Measurements from ENCODE around the gene UBAP2L.

Gene UBAP2L

DNA sequence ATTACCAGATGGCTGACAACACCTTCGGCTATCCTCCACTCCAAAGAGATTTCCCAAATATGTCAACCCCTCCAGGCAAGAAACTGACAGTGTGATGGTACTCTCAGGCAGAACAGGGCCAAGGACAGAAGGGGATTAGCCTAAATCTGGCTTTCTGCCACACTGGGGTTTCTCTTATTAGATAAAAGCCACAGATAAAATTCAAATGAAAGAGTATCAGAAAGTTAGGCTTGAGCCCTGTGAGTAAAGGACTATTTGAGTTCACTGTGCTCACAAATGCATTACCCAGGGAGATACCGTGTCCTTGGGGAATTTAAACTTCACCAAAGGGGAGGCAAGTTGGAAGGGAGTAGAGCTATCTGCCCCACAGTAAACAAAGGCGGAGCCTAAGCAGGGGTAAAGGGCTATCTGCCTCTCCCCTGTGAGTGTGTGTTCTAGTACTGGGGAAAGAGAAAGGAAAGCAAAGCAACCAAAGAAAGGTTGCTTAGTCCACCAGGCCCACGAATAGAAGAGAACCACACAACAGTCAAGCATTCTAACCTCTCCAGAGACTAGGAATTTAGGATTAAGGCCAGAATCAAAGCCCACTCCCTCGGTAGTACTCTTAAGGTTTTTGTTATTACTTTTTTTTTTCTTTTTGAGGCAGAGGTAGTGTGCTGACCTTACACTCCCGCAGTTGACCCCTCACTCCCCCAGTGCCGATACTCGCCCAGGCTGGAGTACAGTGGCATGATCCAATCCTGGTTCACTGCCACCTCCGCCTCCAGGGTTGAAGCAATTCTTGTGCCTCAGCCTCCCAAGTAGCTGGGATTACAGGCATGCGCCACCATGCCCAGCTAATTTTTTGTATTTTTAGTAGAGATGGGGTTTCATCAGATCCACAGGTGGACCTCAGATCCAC lies 41.6 kb upstream of the UBAP2L start:
- Histone ChIP-seq H3K27me3 (no peaks in the 10 kb centered on the region), H3K9me3 (no peaks in the 10 kb centered on the region), H3K36me3 (peaks cover 20% of the 10 kb centered on the region), H3K4me3 (ENCODE audit: low read depth, low read length) (no peak overlapping the region), H3K4me1 (peaks cover 20% of the 10 kb centered on the region)
- TF ChIP-seq, protein P1, sequence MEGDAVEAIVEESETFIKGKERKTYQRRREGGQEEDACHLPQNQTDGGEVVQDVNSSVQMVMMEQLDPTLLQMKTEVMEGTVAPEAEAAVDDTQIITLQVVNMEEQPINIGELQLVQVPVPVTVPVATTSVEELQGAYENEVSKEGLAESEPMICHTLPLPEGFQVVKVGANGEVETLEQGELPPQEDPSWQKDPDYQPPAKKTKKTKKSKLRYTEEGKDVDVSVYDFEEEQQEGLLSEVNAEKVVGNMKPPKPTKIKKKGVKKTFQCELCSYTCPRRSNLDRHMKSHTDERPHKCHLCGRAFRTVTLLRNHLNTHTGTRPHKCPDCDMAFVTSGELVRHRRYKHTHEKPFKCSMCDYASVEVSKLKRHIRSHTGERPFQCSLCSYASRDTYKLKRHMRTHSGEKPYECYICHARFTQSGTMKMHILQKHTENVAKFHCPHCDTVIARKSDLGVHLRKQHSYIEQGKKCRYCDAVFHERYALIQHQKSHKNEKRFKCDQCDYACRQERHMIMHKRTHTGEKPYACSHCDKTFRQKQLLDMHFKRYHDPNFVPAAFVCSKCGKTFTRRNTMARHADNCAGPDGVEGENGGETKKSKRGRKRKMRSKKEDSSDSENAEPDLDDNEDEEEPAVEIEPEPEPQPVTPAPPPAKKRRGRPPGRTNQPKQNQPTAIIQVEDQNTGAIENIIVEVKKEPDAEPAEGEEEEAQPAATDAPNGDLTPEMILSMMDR (IDR thresholded peaks at IDR 0.05; ENCODE audit: low read depth, low read length): no peak
- peak; percentile 21 for DNase-seq

DNA sequence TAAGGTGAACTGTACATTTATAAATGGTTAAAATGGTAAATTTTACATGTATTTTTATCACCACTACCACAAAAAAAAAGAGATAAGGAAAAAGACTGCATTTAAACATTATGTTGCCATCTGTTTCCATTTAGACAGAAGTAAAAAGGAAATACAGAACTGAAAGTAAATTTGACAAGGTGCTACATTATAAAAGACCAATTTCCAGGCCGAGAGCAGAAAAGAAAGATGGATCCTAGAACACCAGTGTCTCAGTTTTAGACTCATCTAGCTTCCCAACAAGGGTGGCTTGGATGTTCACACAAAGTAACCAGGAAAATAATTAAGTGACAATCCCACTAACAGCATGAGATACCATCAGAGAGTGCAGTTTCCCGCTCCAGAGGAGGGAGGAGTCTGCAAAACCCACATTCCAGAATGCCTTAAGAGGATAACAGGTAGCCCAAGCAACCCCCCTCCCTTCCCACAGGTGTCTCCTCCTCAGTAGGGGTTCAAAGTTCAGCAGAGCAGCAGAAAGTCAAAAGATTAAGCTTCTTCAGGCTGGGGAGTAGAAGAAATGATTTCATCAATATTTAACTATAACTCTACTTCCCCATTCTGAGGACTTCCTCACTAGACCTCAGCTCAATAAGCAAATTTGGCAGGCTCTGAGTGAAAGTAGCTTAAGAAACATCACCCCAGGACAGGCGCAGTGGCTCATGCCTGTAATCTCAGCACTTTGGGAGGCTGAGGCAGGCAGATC lies 40.6 kb upstream of the UBAP2L start:
- H3K4me3 ChIP-seq (ENCODE audit: low read depth, low read length): no peak overlapping the region
- no peak for DNase-seq
- peaks cover 20% of the 10 kb centered on the region for H3K4me1 ChIP-seq
- no peaks in the 10 kb centered on the region for H3K27me3 ChIP-seq
- TF ChIP-seq, protein P1 (IDR thresholded peaks at IDR 0.05; ENCODE audit: low read depth, low read length): no peak
- peaks cover 15% of the 10 kb centered on the region for H3K36me3 ChIP-seq
- no peaks in the 10 kb centered on the region for H3K9me3 ChIP-seq

DNA sequence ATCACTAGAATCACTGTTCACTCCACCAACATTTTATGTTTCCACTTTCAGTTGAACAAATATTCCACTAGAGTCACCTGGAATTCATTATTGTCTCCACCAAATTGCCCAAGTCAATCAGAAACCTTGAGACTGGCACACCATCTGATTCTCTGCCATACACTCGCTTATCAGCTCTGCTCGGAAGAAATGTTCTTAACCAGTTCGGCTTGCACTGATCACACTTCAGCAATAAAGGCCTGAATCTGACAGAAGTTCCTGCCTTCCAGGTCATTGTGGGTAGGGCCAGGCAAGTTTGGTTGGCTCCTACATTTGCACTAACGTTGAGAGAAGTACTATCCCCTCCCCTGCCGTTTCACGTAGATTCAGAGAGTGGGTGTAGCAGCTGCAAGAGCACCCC lies 38.8 kb upstream of the UBAP2L start:
- peak overlapping the region; percentile 94 for H3K4me3 ChIP-seq (ENCODE audit: low read depth, low read length)
- H3K27me3 ChIP-seq: no peaks in the 10 kb centered on the region
- peaks cover 20% of the 10 kb centered on the region for H3K4me1 ChIP-seq
- TF ChIP-seq, protein P1 (IDR thresholded peaks at IDR 0.05; ENCODE audit: low read depth, low read length): no peak
- no peaks in the 10 kb centered on the region for H3K9me3 ChIP-seq
- DNase-seq: no peak
- peaks cover 6% of the 10 kb centered on the region for H3K36me3 ChIP-seq

DNA sequence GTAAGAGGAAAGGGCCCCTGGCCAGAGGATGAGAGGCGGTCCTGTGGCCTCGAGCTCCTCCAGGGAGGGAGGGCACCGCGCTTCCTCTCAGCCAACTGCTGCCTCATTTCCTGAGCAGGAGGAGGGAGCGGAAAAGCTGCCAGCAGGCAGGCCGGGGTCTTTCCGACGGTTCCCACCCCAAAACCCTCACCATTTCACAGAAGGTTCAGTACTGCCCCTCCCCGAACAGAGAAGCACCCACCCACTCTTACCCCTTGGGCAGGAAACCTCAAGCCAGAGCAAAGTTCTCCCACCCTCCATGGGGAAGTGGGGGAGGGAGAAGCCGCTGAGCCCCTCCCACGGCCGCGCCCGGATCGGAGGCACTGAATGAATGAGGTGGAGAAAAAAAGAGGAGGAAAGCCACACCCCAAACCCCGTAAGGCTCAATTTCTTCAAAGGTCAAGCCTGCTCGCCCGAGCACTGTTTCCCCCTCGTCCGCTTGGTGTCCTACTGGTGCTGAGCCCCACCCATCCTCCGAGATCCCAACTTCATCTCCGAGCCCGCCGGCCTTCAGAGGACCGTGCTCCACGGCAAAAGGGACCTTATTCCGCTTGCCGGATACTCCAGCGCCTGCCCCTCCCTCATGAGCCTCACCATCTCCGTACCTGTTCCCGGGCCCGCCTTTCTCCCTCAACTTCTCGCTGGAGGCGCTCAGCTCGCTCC lies 38.3 kb upstream of the UBAP2L start:
- Histone ChIP-seq H3K9me3 (no peaks in the 10 kb centered on the region), H3K4me1 (peaks cover 20% of the 10 kb centered on the region), H3K27me3 (no peaks in the 10 kb centered on the region), H3K4me3 (ENCODE audit: low read depth, low read length) (peak overlapping the region; percentile 94), H3K36me3 (peaks cover 6% of the 10 kb centered on the region; the same call in 1 of the 2 replicates)
- TF ChIP-seq, protein P1 (IDR thresholded peaks at IDR 0.05; ENCODE audit: low read depth, low read length): 0 out of 2 replicates have a peak, but pooled peaks have one; percentile 4
- DNase-seq: peak; percentile 40

DNA sequence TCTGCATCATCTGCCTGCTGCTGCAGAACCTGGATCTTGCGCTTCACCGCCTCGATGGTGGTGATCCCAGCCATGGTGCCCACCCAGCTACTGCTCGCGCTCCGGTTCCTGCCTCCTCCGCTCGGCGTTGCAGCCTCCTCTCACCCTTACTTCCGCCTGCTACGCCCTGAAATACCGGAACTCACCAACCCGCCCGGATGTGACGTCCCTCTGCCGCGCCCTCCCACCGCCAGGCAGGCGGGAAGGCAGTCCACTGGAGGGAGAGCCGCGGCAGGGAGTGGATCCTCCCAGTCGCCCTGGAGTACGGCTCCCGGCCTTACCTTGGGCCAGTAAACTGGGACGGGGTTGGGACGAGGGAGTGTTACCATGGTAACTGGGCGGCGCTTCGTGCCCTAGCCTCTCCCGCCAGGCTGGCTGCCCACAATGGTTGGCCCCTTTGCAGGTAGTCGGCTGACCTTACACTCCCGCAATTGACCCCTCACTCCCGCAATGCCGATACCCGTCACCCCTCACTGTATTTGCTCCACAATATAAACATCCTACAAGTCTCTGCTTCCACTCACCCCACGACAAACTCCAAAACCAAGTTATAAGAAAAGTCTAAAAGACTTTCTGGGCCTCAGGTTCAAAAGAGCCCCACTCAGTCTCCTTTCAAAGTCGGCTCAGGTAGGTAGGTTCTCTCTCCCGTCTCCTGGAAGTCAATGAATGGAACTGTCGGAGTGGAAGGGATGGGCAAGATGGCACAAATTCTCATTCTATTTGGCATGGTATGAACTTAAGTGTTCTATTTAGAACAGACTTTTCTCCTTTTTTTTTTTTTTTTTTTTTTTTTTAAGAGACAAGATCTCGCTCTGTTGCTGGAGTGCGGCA lies 37.5 kb upstream of the UBAP2L start:
- peaks cover 14% of the 10 kb centered on the region for H3K4me1 ChIP-seq
- peak; percentile 99 for DNase-seq
- TF ChIP-seq, protein P1 (IDR thresholded peaks at IDR 0.05; ENCODE audit: low read depth, low read length): no peak
- H3K9me3 ChIP-seq: no peaks in the 10 kb centered on the region
- no peaks in the 10 kb centered on the region for H3K27me3 ChIP-seq
- H3K36me3 ChIP-seq: 0 out of 2 replicates have a peak, but pooled peaks cover under 1% of the 10 kb centered on the region
- H3K4me3 ChIP-seq (ENCODE audit: low read depth, low read length): peak overlapping the region; percentile 94
